Left lobe of liver (tissue), 2 donors: ENCODE results near the gene INPP5J. TPM values are rescaled to one million over a fixed set of nuclear protein-coding genes. Genes with fewer than 3 reads are reported as not detected.
A peak's percentile ranks its signal among the peaks of the same experiment; 100 is the strongest.
"Not testable (repeated sequence)": the region's sequence is repeated elsewhere in the genome, so short reads cannot be mapped to it uniquely, and the experiment has no call there.

Experiments
- ATAC-seq: fragments of 200-7000 bp; cut with Tn5 transposase; one replicate; pipeline ENCODE4 v1.9.1; 2020; ENCODE audit warnings: mild to moderate bottlenecking, moderate library complexity
- DNase-seq: peaks from one replicate; pipeline ENCODE4 v3.0.0-alpha.2; 2020; ENCODE audit warnings: low spot score
- total RNA-seq: library from RNA; stranded (reverse); gene quantifications from one replicate; pipeline ENCODE4 v1.2.1, GENCODE V29; 2021
- donor health status: DM: no; HTN: no; CAD: no; lungs with moderate emphysema.
- donor health status: DM: no; HTN: yes; CAD: no.

The INPP5J gene
- 0.25 TPM for total RNA-seq

DNA sequence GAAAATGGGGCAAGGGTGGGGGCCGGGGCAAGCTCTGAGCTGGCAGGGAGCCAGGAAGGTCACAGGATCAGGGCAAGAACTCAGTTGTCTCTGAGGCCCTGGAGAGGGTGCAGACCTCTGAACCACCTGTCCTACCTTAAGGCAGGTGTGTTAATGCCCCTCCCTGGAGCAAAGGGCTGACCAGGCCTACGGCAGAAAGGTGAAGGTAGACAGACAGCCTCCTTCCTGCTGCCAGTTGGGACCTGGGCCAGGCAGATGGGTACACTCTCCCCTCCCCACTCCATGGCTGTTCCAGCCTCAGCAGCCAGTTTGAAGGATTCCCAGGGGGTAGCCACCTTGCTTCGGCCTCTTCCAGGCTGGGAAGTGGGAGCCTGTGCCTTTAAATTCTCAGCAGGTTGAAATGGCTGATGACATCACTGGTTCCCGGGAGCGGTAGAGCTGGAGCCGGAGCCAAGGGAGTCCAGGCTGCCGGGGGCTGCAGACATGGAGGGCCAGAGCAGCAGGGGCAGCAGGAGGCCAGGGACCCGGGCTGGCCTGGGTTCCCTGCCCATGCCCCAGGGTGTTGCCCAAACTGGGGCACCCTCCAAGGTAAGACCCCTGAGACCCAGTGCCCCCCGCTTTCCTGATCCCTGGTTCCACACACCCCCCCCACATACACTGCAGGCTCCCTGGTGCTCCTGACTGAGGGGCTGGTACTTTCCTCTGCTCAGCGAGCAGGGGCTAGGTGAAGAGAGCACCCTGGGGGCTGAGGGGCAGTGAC, at the start of gene INPP5J:
INPP5J (plus strand) TSS at position 435 of the 760 bp plus-strand sequence; CDS start at position 484, 49 bp downstream.
- peak; percentile 81 for ATAC-seq
- DNase-seq = no peak

- not testable (repeated sequence) for ATAC-seq, DNase-seq
Measured at GRCh38 chr22:31073125-31073524, 49.6 kb upstream of the INPP5J start.

GRCh38 chr22:31073545-31074145, 49.1 kb upstream of the INPP5J start:
- not testable (repeated sequence) for ATAC-seq, DNase-seq

DNA sequence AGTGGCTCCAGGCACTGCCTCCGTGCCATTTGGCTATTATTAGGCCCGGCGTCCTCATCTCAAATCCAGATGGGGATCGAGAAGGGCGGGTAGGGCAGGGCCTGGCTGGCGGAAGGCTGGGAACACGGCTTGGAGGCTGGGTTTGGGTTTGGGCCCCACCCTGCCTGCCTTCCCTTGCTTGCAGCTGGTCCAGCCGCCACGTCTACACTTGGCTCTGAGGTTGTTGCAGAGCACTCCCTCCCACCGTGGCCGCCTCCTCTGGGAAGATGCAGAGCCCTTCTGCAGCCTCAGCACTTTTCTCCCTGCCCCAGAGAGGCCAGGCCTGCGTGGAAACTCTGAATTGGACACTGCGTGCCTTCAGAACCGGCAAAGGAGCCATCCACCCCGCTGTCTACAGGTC, 46.8 kb upstream of the INPP5J start:
- no peak for DNase-seq

DNA sequence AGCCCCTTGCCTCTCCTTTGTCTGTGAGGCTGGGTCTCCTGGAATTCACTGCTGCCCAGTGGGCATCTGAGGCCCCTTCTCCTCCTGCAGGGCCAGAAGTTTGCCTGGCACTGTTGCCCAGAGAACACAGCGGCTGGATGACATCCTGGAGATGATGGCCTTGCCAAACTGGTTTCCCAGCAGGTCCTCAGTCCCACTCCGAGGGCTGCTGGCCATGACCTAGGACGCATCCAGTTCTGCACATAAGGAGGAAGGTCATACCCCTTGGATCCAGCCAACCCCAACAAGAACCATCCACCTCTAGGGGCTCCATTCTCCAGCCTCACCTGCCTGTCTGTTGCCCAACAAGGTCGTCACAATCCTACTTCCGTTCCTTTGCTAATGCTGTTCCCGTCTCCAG, 45.1 kb upstream of the INPP5J start:
- ATAC-seq (no peak), DNase-seq (no peak)

More for the DNA sequence above, 46.8 kb upstream of the INPP5J start:
- ATAC-seq = peak; percentile 38

DNA sequence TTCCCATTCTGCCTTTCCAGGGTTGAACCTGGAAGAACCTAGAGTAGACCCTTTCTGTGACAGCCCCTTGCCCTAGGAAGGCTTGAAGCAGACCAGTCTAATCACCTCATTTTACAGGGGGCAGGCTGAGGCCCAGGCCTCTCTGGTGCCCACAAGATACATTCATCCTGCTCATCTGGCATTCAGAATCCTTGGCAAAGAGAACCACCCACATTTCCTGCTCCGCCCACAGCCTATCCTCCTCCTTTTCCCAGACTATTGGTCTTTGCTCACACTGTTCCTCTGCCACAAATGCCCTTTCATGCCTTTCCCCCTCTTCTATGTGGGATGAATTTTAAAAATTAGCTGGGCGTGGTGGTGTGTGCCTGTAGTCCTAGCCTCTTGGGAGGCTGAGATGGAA, 44.4 kb upstream of the INPP5J start:
- not testable (repeated sequence) for DNase-seq, ATAC-seq

DNA sequence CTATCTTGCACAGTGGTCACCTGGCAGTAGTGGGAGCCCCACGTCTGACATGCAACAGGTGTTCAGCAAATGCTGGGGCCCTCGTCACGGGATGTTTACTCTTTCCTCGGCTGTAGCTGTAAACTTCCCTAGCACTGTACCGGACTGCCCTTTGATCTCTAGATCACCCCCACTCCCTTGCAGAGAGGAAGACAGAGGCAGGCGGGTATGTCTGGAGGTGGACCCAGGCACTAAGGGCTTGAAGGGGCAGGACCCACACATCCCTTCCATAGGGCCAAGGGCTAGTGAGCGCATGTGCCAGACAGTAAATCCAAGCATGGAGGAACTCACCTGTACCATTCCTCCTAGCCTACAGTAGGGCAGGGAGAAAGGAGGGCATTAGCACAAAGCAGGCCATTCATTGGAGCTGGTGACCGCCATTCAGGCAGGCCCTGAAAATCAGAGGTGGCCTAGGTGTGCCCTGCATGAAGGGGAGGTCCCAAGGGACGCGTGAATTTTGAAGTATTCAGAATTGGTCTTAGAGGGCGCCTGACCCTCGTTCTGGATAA, 43.6 kb upstream of the INPP5J start:
- no peak for ATAC-seq
- DNase-seq = no peak

GRCh38 chr22:31080164-31080847, 42.5 kb upstream of the INPP5J start:
- ATAC-seq (no peak), DNase-seq (no peak)

- DNase-seq = peak; percentile 92
- ATAC-seq = peak; percentile 84
Measured at GRCh38 chr22:31080848-31081649, 41.7 kb upstream of the INPP5J start, which contains the start of gene SMTN. SMTN (plus strand) TSS chr22:31081318; CDS start chr22:31083259, 1,941 bp downstream.

GRCh38 chr22:31081963-31082605, 40.7 kb upstream of the INPP5J start:
- DNase-seq = peak; percentile 45
- no peak for ATAC-seq

- DNase-seq (peak; percentile 67), ATAC-seq (no peak)
Measured at GRCh38 chr22:31082606-31083376, 40.0 kb upstream of the INPP5J start.

DNA sequence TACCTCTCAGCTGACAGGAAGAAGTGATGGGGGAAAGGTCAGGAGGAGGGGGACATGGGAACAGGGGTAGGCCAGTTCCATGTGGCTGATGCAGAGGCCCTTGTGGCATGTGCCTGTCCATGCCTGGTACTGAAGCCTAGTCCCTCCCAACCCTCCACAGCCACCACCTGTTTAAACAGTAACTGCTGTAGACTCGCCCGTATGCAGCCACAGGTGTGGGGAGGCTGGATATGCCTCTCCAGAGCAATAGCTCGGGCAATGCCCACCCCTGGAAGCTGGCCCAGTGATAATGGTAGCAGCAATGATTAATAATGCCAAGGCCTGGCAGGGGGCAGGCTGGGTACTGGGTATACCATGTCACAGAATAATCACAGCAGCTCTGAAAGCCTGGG, 39.4 kb upstream of the INPP5J start:
- DNase-seq (no peak), ATAC-seq (no peak)

GRCh38 chr22:31083923-31084810, 38.6 kb upstream of the INPP5J start:
- no peak for ATAC-seq
- peak; percentile 58 for DNase-seq

DNA sequence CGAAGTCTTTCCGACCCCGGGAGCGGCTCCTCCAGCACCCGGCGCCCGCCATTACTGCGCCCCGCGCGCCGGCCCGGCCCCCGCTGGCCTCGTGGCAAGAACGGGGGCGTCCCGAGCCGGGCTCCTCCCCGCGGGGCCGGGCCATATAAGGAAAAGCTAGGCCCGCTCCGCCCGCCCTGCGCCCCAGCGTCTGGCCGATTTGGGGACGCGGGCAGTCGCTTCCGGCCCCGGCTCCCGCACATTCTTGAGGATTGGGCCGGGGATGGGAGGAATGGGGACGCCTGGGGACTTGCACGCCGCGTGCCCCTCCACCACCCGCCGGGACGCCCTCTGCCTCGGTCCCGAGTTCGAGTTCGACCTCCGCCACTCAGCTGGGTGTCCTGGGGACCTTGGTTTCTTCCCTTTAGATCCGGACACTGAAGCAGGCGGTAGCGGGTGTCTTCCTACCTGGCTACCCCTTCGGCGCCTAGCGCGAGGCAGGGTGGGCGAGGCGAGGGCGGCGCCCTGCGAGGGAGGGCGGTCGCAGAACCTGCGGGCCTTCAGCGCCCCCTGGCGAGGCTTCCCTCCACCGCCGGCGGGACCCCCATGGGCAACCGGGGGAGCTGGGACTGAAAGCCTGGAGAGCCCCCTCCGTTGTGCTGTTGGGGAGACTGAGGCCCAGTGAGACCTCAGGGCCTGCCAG, 37.8 kb upstream of the INPP5J start:
- DNase-seq (peak; percentile 85), ATAC-seq (peak; percentile 78)

GRCh38 chr22:31085493-31085824, 37.3 kb upstream of the INPP5J start:
- DNase-seq (no peak), ATAC-seq (no peak)

DNA sequence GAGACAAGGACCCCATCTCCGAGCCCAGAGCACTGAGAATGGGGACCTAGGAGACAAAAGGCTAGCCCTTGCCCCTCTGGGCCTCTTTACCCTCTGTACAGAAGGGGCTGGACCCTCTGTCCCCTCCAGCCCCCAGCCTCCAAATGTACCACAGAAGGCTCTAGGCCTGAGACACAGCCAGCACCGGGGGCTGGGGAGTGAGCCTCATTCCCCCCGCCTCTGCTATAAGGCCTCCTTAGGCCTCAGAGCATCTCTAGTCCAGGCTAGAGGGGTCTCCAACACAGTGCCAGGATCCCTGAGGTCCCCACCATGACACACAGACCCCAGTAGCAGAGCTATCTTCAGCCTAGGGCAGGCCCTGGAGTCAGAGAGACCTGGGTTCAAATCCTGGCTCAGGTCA, 36.8 kb upstream of the INPP5J start:
- DNase-seq = no peak
- no peak for ATAC-seq

GRCh38 chr22:31086703-31087330, 35.9 kb upstream of the INPP5J start:
- no peak for ATAC-seq
- peak; percentile 40 for DNase-seq
